Peyer's patch (tissue), 4 donors: ENCODE results near the gene USH2A. TPM values are rescaled to one million over a fixed set of nuclear protein-coding genes. Genes with fewer than 3 reads are reported as not detected.

Experiments used
- DNase-seq, 3 donors: peaks; one replicate each; pipeline ENCODE4 v3.0.0-alpha.2; 2017 to 2019
- H3K27ac ChIP-seq, 4 donors: fragments of 200-600 bp; sonication (generic); one replicate each; pipeline ENCODE4 v1.5.1; 2016 to 2019
- H3K27me3 ChIP-seq, 2 donors: fragments of 200-600 bp; sonication (generic); one replicate each; pipeline ENCODE4 v1.5.1; 2019
- H3K36me3 ChIP-seq, 3 donors: fragments of 200-600 bp; sonication (generic); one replicate each; pipeline ENCODE4 v1.5.1; 2016 to 2019
- H3K4me1 ChIP-seq, 4 donors: fragments of 200-600 bp; sonication (generic); one replicate each; pipeline ENCODE4 v1.5.1; 2016 to 2019
- H3K4me3 ChIP-seq, 4 donors: fragments of 200-600 bp; sonication (generic); 1 replicate in 3 of 4; 2 replicates in 1 of 4; pipeline ENCODE4 v1.5.1; 2016 to 2019; ENCODE audit warnings: mild to moderate bottlenecking in 1 of 4
- H3K9me3 ChIP-seq, 4 donors: fragments of 200-600 bp; sonication (generic); one replicate each; pipeline ENCODE4 v1.5.1; 2016 to 2019; ENCODE audit warnings: mild to moderate bottlenecking in 1 of 4
- POLR2A ChIP-seq, 2 donors: fragments of 450-650 bp; IDR thresholded peaks; one replicate each; pipeline ENCODE4 v1.5.1; 2017; ENCODE audit warnings: antibody characterized with exemption in 2 of 2, mild to moderate bottlenecking in 2 of 2, moderate library complexity in 2 of 2
- total RNA-seq, 4 donors: library from RNA; depleted of rRNA; stranded (reverse); fragments of >200 nt; gene quantifications; one replicate each; pipeline ENCODE4 v1.1.0, GENCODE V29; 2016
- TF ChIP-seq, protein P1 (sequence below), 6 experiments: fragments of 450-650 bp in 4 of 6; fragments of 200-600 bp in 2 of 6; sonication (generic) in 1 of 6; IDR thresholded peaks; one replicate each; pipeline ENCODE4 v1.5.1; 2017 to 2019; ENCODE audit warnings: antibody characterized with exemption in 6 of 6, mild to moderate bottlenecking in 3 of 6, moderate library complexity in 1 of 6

USH2A gene
- total RNA-seq, 4 donors from 2014 or later = not detected

GRCh38 chr1:216111842-216112241, 311.4 kb downstream of the USH2A start:
- no peak overlapping the region for H3K27ac ChIP-seq
- DNase-seq = no peak
- no peaks in the 10 kb centered on the region for H3K4me1 ChIP-seq
- no peak overlapping the region for H3K4me3 ChIP-seq
- no peak for TF ChIP-seq POLR2A (IDR thresholded peaks at IDR 0.05)
- TF ChIP-seq, protein P1, sequence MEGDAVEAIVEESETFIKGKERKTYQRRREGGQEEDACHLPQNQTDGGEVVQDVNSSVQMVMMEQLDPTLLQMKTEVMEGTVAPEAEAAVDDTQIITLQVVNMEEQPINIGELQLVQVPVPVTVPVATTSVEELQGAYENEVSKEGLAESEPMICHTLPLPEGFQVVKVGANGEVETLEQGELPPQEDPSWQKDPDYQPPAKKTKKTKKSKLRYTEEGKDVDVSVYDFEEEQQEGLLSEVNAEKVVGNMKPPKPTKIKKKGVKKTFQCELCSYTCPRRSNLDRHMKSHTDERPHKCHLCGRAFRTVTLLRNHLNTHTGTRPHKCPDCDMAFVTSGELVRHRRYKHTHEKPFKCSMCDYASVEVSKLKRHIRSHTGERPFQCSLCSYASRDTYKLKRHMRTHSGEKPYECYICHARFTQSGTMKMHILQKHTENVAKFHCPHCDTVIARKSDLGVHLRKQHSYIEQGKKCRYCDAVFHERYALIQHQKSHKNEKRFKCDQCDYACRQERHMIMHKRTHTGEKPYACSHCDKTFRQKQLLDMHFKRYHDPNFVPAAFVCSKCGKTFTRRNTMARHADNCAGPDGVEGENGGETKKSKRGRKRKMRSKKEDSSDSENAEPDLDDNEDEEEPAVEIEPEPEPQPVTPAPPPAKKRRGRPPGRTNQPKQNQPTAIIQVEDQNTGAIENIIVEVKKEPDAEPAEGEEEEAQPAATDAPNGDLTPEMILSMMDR (IDR thresholded peaks at IDR 0.05) = no peak
- H3K9me3 ChIP-seq = no peaks in the 10 kb centered on the region
- H3K27me3 ChIP-seq = no peaks in the 10 kb centered on the region
- no peaks in the 10 kb centered on the region for H3K36me3 ChIP-seq

DNA sequence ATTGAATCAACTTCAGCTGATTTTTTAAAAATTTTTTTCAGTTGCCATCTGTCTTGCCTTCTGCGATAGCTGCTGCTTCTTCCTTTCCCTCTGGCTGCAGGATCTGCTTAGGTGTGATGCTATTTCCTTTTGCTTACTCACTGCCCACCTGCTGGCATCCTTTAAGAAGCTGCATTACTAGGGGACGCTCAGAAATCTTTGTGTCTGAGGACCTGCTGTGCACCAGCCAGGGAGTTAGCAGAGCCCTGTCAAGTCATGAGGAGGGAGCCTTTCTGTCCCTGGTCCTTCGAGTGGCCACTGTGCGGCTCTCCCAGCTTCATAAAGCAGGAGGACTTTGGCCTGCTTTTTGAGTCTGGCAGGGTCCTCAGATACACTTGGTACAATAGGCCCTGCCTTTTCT, 327.8 kb downstream of the USH2A start:
- Histone ChIP-seq H3K4me3 (no peak overlapping the region), H3K9me3 (no peaks in the 10 kb centered on the region), H3K36me3 (no peaks in the 10 kb centered on the region), H3K4me1 (no peaks in the 10 kb centered on the region), H3K27ac (no peak overlapping the region), H3K27me3 (no peaks in the 10 kb centered on the region)
- TF ChIP-seq POLR2A (IDR thresholded peaks at IDR 0.05) = no peak
- TF ChIP-seq, protein P1 (IDR thresholded peaks at IDR 0.05) = no peak
- DNase-seq = no peak

DNA sequence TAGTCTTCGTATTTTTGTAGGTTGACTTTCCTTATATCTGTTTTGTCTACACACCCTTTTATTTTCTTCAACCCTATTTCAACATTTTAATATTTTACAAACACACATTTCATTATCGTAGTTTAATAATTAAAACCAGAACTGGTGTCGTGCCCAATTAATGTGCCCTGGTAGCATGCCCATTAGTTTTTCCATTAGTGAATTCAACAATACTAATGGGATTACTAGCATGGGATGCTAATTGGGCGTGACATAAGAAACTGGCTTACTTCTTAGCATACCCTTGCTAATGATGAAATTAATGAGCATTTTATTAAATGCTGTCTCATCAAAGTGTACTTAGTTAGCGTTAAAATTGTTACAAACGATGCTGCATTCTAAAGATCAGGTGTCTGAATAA, 332.7 kb downstream of the USH2A start:
- H3K27me3 ChIP-seq = no peaks in the 10 kb centered on the region
- H3K36me3 ChIP-seq = no peaks in the 10 kb centered on the region
- no peaks in the 10 kb centered on the region for H3K9me3 ChIP-seq
- H3K4me3 ChIP-seq = no peak overlapping the region
- no peaks in the 10 kb centered on the region for H3K4me1 ChIP-seq
- H3K27ac ChIP-seq = no peak overlapping the region
- TF ChIP-seq, protein P1 (IDR thresholded peaks at IDR 0.05) = no peak
- TF ChIP-seq POLR2A (IDR thresholded peaks at IDR 0.05) = no peak
- no peak for DNase-seq

GRCh38 chr1:216086678-216087077, 336.6 kb downstream of the USH2A start:
- Histone ChIP-seq H3K27me3 (no peaks in the 10 kb centered on the region), H3K4me3 (no peak overlapping the region), H3K4me1 (no peaks in the 10 kb centered on the region), H3K36me3 (no peaks in the 10 kb centered on the region), H3K9me3 (no peaks in the 10 kb centered on the region), H3K27ac (no peak overlapping the region)
- TF ChIP-seq, protein P1 (IDR thresholded peaks at IDR 0.05) = no peak
- TF ChIP-seq POLR2A (IDR thresholded peaks at IDR 0.05) = no peak
- no peak for DNase-seq

DNA sequence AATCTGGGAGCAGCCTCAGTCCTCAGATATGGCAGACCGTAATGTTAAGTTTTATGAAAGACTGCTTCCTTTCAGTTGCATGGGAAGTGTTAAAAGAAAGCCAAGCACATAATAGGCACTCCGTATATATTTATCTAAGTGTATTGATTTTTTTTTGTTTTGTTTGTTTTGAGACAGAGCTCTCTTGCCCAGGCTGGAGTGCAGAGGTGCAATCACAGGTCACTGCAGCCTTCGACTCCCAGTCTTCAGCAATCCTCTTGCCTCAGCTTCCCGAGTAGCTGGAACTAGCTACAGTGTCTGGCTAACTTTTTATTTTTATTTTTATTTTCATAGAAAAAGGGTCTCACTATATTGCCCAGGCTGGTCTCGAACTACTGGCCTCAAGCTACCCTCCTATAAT, 341.8 kb downstream of the USH2A start:
- H3K36me3 ChIP-seq = no peaks in the 10 kb centered on the region
- H3K4me1 ChIP-seq = no peaks in the 10 kb centered on the region
- DNase-seq = no peak
- H3K4me3 ChIP-seq = no peak overlapping the region
- TF ChIP-seq, protein P1 (IDR thresholded peaks at IDR 0.05) = no peak
- no peak for TF ChIP-seq POLR2A (IDR thresholded peaks at IDR 0.05)
- H3K27ac ChIP-seq = no peak overlapping the region
- no peaks in the 10 kb centered on the region for H3K27me3 ChIP-seq
- no peaks in the 10 kb centered on the region for H3K9me3 ChIP-seq

GRCh38 chr1:216076751-216077150, 346.5 kb downstream of the USH2A start:
- DNase-seq = no peak
- no peaks in the 10 kb centered on the region for H3K4me1 ChIP-seq
- H3K36me3 ChIP-seq = no peaks in the 10 kb centered on the region
- no peak overlapping the region for H3K27ac ChIP-seq
- no peak overlapping the region for H3K4me3 ChIP-seq
- TF ChIP-seq, protein P1 (IDR thresholded peaks at IDR 0.05) = no peak
- no peak for TF ChIP-seq POLR2A (IDR thresholded peaks at IDR 0.05)
- no peaks in the 10 kb centered on the region for H3K9me3 ChIP-seq
- H3K27me3 ChIP-seq = no peaks in the 10 kb centered on the region
